ENCODE measurements around the gene TMPRSS7.

The TMPRSS7 gene

GRCh38 chr3:112126511-112126911, 92.0 kb downstream of the TMPRSS7 start:
- no peak for DNase-seq (ENCODE audit: low read depth in 1 of 2, low spot score in 1 of 2)

- DNase-seq (ENCODE audit: low read depth in 1 of 2, low spot score in 1 of 2), result no peak
Observed at GRCh38 chr3:112127522-112128494, 93.3 kb downstream of the TMPRSS7 start.

GRCh38 chr3:112128843-112129727, 94.5 kb downstream of the TMPRSS7 start:
- peak in 1 of 2 donors; percentile 21 for DNase-seq (ENCODE audit: low read depth in 1 of 2, low spot score in 1 of 2)

GRCh38 chr3:112129925-112130637, 95.5 kb downstream of the TMPRSS7 start:
- DNase-seq (ENCODE audit: low read depth in 1 of 2, low spot score in 1 of 2), result no peak

- no peak for DNase-seq (ENCODE audit: low read depth in 1 of 2, low spot score in 1 of 2)
Observed at GRCh38 chr3:112130638-112130993, 96.1 kb downstream of the TMPRSS7 start.

All from stimulated activated CD4-positive, alpha-beta T cell treated with anti-CD3 and anti-CD28 coated beads, Interleukin-15, amount 100 ng/mL, for 1 hour (primary cell).